ENCODE measurements around the gene TMED3.

DNA sequence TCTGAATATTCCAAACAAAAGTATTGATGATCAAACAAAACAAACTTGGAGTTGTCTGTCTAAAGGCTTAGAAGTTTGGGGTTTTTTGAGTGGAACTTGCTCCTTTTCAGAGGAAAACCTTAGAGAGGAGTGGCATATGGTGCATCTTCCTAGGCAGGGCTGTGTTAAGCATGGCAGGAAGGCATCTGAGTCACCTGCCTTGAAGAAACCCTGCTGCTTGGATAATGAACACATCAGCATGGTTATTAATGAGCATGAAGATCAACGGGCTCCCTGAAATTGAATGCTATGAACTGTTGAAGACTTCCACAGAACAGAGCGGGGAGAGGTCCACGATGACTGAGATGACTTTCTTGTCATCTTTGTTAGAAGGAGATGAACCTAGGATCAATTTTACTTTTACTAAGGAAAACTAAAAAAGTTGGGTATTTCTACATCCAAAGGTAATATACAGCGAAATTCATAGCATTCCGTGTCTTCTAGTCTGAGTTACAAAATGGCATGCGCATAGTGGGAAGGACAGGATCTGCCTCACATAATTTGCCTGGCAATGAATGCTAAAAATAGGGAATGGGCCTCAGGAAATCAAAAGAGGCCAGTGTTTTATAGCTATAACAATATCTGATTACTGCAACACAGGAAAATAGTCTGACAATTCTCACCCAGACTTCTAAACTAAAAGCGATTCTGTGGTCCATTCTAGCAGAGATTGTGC lies 11.6 kb upstream of the TMED3 start:
- TF ChIP-seq, protein P1, sequence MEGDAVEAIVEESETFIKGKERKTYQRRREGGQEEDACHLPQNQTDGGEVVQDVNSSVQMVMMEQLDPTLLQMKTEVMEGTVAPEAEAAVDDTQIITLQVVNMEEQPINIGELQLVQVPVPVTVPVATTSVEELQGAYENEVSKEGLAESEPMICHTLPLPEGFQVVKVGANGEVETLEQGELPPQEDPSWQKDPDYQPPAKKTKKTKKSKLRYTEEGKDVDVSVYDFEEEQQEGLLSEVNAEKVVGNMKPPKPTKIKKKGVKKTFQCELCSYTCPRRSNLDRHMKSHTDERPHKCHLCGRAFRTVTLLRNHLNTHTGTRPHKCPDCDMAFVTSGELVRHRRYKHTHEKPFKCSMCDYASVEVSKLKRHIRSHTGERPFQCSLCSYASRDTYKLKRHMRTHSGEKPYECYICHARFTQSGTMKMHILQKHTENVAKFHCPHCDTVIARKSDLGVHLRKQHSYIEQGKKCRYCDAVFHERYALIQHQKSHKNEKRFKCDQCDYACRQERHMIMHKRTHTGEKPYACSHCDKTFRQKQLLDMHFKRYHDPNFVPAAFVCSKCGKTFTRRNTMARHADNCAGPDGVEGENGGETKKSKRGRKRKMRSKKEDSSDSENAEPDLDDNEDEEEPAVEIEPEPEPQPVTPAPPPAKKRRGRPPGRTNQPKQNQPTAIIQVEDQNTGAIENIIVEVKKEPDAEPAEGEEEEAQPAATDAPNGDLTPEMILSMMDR (IDR thresholded peaks at IDR 0.05 in 8 of 11, conservative IDR thresholded peaks at IDR 0.05 in 3 of 11) = no peak
- TF ChIP-seq POLR2A (IDR thresholded peaks at IDR 0.05) = no peak
- no peak for TF ChIP-seq POLR2AphosphoS5 (IDR thresholded peaks at IDR 0.05)

All from spleen (tissue), 7 donors.